GM19467 (cell line): ENCODE measurements around the gene ASIC1.

ENCODE experiments used
- ATAC-seq: cut with Tn5 transposase; IDR thresholded peaks from one replicate; pipeline ENCODE4 v1.9.1; 2021; ENCODE audit warnings: mild to moderate bottlenecking, moderate library complexity; ENCODE audit not compliant: unreplicated experiment

Gene ASIC1

GRCh38 chr12:50104417-50105366, 47.3 kb downstream of the ASIC1 start:
- ATAC-seq = no peak

DNA sequence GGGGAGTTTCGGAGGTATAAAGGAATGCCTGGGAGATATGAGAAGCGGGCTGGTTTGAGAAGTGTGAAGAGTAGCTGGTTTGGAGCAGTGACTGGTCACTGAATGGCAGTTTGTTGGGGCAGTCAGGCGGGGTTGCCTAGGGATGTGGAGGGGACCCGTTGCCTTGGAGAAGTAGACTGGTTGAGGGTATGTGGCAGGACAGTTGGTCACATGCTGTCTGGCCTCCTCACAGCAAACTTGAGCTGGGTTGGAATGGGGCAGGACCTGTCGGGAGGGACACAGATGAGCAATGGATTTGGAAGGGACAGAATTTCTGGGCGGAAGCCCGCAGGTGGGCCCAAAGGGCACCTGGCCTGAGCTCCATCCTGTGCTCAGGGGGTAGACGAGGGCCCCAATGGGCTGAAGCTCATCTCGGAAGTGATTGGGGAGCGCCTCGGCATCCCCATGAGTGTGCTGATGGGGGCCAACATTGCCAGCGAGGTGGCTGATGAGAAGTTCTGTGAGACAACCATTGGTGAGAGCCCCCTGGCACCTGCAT, 48.6 kb downstream of the ASIC1 start:
- ATAC-seq = no peak

- ATAC-seq = no peak
These were observed 49.5 kb downstream of the ASIC1 start for GRCh38 chr12:50106907-50107306.

- no peak for ATAC-seq
These were observed 50.2 kb downstream of the ASIC1 start for GRCh38 chr12:50107416-50108268.

- no peak for ATAC-seq
These were observed 51.9 kb downstream of the ASIC1 start for GRCh38 chr12:50109319-50109718.

- ATAC-seq = no peak
These were observed 52.8 kb downstream of the ASIC1 start for GRCh38 chr12:50110127-50110761.

GRCh38 chr12:50110762-50111351, 53.5 kb downstream of the ASIC1 start:
- ATAC-seq = no peak

GRCh38 chr12:50111395-50111692, 53.9 kb downstream of the ASIC1 start:
- ATAC-seq = no peak

DNA sequence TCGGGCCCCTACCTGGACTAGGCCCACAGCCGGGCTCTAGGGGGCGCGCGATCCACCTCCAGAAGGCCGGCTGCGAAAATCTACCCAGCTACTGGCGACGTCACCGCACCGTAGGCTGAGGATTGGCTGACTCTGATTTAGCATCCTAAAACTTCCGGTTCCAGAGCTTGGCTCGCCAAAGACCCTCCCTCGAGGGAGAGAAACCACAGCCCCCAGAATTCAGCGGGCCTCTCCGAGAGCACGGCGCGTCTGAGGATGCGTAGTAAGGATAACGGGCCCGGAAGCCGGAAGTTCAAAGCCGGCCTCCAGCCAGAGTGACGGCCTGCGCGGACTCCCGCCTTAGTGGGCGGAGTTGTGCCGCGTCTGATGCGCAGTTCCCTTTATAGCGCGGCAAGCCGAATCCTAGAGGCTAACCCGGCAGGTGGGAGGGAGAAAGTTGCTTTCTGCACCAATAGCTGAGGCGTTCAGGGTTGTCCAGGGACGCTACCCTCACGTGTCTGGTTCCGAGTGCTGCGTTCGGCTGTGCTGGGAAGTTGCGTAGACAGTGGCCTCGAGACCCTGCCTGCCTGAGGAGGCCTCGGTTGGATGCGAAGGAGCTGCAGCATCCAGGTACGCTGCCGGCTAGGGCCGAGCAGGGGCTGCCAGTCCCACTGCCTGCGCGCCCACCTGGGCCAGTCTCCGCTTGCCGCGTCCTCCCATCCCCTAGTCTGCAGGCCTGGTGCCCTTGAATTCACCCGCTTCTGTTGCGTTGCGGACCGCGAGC, 54.5 kb downstream of the ASIC1 start, which contains the start of gene COX14:
Gene COX14, plus strand, starts transcription at position 544 of the 763 bp plus-strand sequence. CDS start 7,808 bp downstream, outside the sequence.
- ATAC-seq = peak; percentile 75

- no peak for ATAC-seq
These were observed 55.2 kb downstream of the ASIC1 start for GRCh38 chr12:50112456-50113218.

GRCh38 chr12:50117057-50117622, 59.7 kb downstream of the ASIC1 start:
- no peak for ATAC-seq

DNA sequence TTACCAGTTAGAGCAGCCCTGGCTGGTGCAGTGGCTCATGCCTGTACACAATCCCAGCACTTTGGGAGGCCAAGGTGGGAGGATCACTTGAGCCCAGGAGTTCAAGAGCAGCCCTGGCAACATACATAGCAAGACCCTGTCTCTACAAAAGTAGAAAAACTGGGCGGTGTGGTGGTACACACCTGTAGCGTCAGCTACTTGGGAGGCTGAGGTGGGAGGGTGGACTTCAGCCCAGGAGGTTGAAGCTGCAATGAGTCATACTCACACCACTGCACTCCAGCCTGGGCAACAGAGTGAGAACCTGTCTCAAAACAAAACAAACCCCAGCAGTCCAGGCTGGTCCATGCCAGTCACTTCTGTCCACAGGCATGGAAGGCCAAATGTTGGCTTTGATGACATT, 62.0 kb downstream of the ASIC1 start:
- no peak for ATAC-seq

DNA sequence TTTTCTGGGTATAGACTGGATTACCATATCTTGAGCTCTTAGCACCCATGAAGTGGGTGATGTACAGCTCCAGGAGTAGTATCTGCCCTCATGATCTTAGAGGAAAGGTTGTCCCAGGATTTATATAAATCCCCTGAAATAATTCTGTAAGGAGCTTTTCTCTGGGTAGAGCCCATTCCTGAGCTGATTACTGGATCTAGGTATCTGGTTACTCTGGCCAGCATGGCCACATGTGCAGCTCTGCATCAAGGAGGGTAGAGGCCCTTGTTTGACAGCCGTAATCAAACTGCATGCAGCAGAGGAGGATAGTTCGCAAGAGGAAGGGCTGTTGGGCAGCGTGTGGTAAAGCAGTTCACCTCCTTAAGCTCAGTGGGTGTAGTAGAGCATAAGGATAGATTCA, 63.1 kb downstream of the ASIC1 start:
- ATAC-seq = no peak

DNA sequence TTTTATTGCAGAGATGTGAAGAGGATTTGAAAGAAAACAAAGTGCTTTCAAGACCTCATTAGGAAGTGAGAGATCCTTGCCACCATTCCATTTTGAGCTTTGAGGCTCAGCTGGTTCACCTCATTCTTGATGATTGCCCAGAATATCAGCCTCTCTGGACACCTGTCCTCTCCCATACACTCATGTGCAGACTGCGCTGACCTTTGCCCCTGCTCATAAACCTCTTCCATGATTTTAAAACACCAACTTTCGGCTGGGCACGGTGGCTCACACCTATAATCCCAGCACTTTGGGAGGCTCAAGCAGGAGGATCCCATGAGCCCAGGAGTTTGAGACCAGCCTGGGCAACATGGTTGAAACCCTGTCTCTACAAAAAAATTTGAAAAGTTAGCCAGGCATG, 63.6 kb downstream of the ASIC1 start:
- ATAC-seq = no peak

DNA sequence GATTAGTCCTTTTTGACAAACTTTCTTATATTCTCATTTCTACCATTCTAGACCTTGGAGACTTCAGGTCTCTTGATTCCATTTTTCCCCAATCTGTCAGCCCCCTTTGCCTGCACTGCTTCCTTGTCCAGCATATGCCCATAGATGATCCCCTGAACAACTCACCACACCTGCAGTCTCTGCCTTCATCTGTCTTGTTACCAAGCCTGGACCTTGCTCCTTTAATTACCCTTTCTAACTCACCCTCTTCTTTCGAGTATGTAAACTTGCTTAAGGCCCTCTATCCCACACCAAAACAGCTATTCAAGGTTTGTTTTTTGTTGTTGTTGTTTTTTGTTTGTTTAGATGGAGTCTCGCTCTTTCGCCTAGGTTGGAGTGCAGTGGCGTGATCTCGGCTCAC, 64.2 kb downstream of the ASIC1 start:
- no peak for ATAC-seq

GRCh38 chr12:50123203-50123602, 65.8 kb downstream of the ASIC1 start:
- no peak for ATAC-seq

- ATAC-seq = no peak
These were observed 70.2 kb downstream of the ASIC1 start for GRCh38 chr12:50127546-50127945.

- no peak for ATAC-seq
These were observed 71.9 kb downstream of the ASIC1 start for GRCh38 chr12:50129290-50129689.
